GM08714 (cell line): ENCODE results near the gene SCFD2.
"Not testable (repeated sequence)": the region's sequence is repeated elsewhere in the genome, so short reads cannot be mapped to it uniquely, and the experiment has no call there.

ENCODE experiments used
- H3K4me3 ChIP-seq: fragments of 200-500 bp; sonication (Bioruptor generic); 2 replicates; pipeline ENCODE4 v1.5.1; 2014; ENCODE audit warnings: mild to moderate bottlenecking, low read length, inconsistent platforms
- ZNF274 ChIP-seq: IDR thresholded peaks from 2 replicates; pipeline ENCODE4 v1.6.1; 2012; ENCODE audit warnings: mild to moderate bottlenecking, low read depth, low read length

The SCFD2 gene

DNA sequence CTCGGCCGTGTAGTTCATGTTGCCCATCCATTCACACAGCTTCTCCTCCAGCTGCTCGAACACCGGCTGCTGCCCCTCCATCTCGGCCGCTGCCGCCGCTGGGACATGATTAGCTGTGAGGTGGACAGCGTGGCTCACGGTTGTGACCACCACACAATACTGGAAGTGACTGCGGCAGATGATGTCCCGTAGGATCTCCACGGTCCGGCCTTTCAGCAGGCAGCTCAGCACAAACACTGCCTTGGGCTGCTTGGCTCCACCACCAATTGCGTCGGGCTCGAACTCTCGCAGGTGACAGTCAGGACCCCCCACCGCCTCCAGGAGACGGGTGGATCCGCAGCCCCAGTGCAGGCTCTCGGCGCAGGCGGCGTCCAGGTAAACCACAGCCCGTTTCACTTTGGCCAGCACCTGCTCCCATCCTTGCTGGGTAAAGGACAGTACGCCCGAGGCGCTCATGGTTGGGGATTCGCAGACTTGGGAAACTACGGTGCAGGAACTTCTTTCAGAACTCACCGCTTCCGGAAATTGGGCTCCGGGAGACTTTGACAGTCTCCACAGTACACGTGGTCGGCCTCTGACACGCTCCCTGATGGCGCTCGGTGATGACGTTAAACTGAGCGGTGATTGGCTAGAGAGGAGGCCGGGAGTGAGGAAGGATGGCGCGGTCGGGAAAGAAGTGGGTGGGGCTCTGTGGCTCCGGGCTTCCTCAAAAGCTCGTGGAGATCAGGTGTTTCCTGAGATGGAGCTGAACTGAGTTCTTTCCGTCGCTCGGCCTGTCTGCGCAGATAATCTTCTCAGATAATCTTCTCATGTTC, at the start of gene SCFD2:
Gene SCFD2 (minus strand): TSS at position 576 of the 815 bp plus-strand sequence.
- H3K4me3 ChIP-seq: peak within 1 kb of the TSS; percentile 74
- no peak for TF ChIP-seq ZNF274

DNA sequence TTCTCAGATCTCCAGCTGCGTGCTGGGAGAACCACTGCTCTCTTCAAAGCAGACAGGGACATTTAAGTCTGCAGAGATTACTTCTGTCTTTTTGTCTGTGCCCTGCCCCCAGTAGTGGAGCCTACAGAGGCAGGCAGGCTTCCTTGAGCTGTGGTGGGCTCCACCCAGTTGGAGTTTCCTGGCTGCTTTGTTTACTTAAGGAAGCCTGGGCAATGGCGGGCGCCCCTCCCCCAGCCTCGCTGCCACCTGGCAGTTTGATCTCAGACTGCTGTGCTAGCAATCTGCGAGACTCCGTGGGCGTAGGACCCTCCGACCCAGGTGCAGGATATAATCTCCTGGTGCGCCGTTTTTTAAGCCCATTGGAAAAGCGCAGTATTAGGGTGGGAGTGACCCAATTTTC, 43.6 kb upstream of the SCFD2 start:
- not testable (repeated sequence) for H3K4me3 ChIP-seq

DNA sequence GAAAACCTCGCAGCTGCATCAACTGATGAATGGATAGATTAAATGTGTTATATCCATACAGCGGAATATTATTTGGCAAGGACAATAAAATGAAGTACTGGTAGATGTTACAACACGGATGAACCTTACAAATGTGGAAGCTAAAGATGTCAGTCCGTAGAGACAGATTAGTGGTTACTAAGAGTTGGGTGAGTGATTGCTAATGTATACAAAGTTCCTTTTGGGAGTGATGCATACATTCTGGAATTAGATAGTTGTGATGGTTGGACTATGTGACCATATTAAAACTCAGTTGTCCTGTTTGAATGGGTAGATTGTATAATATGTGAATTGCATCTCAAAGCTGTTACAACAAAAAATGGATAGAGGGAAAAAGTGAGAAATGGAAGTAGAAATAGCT, 14.4 kb upstream of the SCFD2 start:
- no peak overlapping the region; the same call in 1 of the 2 replicates for H3K4me3 ChIP-seq
- TF ChIP-seq ZNF274: no peak

DNA sequence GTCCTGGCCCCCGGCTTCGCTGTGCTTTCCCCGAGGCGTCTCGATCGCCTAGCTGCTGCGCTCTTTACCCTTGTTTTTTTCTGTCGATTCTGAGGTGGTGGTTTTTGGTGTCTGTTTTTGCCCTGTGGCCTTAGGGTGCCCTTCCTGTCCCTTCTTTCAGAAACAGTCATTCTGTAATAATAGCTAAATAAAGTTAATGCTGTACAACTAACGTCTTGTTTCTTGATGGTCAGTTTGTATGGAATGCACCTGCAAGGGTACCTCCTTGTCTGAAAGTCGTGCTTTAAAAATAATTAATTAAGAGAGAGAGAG, 12.3 kb upstream of the SCFD2 start:
- TF ChIP-seq ZNF274: no peak
- H3K4me3 ChIP-seq: peak overlapping the region; percentile 99

DNA sequence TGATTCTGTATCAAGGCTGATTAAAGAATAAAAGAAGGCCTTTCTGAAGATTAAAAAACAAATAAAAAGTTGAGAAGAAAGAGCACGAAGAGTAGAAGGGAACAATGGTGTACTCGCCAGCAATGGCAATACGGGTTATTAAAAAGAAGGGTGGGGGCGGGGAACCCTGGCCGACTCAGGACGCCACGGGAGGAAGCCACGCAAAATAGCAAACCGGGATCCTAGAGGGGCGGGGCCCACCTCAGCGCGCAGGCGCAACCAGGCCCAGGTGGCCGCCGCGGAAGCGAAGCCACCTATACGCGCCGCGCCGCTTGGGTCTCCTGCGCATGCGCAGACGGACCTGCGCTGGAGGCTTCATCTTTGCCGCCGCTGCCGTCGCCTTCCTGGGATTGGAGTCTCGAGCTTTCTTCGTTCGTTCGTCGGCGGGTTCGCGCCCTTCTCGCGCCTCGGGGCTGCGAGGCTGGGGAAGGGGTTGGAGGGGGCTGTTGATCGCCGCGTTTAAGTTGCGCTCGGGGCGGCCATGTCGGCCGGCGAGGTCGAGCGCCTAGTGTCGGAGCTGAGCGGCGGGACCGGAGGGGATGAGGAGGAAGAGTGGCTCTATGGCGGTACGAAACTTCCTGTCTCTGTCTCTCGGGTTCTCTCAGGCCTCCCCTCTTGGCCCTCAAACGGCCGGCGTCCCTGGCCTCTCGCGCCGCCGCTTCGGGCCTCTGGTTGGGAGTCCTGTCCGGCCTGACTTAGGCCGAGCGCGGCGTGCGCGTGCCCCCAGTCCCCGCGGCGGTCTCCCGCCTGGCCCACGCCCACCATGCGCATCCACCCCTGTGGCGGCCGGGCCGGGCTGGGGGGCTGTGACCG, 11.7 kb upstream of the SCFD2 start, which contains the start of gene FIP1L1:
Gene FIP1L1 (plus strand): TSS at position 323 of the 852 bp plus-strand sequence. CDS start 198 bp downstream, at position 521.
- no peak for TF ChIP-seq ZNF274
- peak within 1 kb of the TSS; percentile 99 for H3K4me3 ChIP-seq

DNA sequence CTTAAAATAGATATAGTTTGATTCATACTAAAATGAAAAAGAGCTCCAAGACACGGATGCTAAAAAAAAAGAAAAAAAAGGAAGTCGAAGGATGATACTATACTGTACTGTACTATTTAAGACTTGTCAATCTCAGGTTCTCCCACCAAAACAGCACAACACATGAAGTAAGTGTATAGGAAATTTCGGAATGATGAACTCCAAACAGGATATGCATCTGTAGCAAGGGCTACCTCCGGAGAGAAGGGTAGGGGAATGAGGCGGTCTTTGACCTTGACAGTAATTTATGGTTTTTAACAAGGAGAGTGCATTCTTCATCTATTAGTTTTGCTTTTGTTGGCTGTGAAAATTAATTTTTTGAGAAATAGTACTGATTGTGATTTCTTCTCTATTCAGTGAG, 11.0 kb upstream of the SCFD2 start:
- TF ChIP-seq ZNF274: no peak
- peak overlapping the region; percentile 99; the same call in 1 of the 2 replicates for H3K4me3 ChIP-seq

DNA sequence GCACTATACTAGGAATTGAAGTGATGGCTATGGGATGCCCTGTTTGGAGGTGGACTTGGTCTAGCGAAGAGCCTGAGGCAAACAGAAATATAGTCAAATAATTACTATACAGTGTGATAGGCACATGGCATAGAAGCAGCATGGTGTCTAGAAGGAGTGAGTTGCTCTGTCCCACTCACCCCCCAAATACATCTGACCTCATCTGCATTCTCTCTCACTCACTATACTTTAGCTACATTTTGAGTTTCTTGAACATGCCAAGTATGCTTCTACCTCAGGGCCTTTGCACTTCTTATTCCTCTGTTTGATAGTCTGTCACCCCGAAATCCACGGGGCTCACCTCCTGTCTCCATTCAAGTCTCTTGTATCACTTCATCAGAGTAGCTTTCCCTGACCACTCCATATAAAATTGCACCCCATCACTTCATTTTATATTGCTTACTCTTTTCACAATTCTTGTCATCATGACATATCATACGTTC, 9.0 kb upstream of the SCFD2 start:
- no peak for TF ChIP-seq ZNF274
- no peak overlapping the region for H3K4me3 ChIP-seq

DNA sequence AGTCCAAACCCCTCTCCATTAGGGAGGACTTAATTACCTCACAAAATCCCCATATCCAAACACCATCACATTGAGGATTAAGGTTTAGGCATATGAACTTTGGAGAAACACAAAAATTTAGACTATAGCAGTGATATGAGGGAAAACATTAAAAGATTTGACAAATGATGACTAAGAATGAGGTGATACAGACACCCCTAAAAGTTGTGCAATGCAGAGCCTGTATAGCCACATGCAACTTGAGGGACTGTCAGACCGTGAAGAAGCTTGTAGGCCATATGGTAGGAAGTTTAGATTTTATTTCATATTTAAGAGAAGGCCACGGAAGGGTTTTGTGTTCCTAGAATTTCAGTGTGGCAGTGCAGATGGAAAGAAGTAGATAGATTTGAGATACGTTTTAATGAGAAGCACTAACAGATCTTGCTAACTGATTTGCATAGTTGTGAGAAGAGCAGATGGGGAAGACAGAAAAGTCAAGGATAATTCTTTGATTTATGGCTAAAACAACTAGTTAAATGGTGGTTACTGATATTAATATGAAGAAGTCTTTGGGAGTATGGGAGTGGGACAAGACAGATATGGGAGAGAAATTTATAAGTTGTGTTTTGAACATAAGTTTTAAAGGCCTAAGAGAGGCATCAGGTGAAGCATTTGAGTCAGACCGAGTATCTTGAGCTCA, 6.1 kb upstream of the SCFD2 start:
- TF ChIP-seq ZNF274: no peak
- H3K4me3 ChIP-seq: no peak overlapping the region

DNA sequence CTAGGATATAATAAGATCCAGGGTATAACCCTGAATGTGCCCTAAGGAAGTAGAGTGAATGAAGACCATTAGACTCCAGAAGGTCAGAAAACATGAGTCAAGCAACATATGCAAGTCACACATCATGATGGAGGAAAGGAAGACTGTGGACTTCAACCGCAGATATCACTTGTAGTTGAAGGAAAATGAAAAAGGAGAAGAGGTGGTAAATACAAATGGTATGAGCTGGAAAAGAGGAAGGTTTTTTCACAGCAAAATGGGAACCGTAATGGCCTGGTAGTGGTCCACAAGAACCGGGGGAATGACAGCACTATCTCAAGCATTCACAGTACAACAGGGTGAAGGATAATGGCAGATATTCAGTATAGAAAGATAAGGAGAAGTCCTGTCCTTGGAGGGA, 5.2 kb upstream of the SCFD2 start:
- no peak overlapping the region for H3K4me3 ChIP-seq
- TF ChIP-seq ZNF274: no peak

DNA sequence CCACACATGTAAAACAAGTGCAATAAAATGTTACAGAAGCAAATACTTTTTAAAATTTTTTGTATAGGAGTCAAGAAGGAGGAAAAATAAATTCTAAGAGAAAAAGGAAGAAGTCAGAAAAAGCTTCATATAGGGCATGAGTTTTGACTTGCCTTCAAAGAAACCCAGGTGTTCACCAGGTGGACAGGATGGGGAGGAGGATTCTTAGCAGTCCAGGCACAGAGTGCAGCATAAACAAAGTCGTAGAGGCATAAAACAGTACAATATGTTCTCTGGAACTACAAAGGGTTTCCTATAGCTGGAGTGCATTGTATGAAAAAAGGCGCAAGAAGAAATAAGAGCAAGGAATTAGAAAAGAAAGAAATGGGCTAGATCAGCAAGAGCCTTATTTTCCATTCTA, 1.9 kb upstream of the SCFD2 start:
- no peak overlapping the region for H3K4me3 ChIP-seq
- no peak for TF ChIP-seq ZNF274

DNA sequence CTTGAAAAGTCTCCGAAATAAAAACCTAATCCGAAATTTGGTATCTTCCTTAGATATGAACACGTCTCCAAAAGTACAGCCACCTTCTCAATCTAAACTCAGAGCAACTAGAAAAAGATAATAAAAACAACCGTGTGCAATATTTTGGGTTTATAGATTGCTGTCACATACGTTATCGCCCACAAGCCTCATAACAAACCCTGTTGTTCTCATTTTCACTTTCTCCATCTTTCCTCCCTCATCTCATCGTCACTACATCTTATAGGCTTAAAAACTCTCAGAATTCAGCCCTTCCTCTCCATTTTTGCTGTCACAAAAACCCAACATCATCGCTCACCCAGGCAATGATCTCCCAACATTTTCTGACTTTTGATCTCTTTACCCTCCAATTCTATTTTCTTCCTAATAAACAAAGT, 448 bp upstream of the SCFD2 start:
- TF ChIP-seq ZNF274: no peak
- peak overlapping the region; percentile 74 for H3K4me3 ChIP-seq

DNA sequence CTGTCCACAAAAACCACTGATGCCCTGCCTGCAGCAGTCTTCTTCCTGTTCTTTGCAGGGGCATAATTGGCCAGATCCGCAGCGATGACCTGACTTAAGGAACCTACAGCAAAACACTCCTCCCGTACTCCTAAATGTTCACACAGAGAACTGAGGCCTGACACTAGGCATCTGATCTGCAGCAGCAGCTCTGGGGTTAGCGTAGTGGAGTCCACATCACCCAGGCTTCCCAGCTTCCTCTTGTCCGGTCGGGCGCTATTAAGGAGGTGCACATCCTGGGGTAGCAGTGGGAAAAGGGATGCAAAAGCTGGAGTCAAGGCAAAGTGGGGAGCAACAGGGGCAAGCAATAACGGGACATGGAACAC, 758 bp downstream of the SCFD2 start:
- H3K4me3 ChIP-seq: peak overlapping the region; percentile 74
- no peak for TF ChIP-seq ZNF274

DNA sequence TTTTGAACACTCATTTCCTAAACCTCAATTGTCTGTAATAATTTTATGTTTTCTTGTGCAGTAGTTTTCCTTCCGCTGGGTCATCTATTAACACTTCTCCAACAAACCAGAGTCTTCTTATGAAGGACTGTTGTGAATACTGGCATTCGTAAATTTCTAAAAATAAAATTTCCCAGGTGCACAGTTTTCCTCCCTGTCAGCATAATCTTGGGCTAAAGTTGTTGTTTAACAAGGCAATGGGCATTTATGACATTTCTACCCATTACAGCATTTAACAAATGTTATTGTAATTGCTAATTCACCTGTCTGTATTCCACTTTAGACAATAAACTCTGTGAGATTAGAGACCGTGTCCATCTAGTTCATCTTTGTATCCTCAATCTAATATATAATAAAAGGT, 1.2 kb downstream of the SCFD2 start:
- peak overlapping the region; percentile 74 for H3K4me3 ChIP-seq
- TF ChIP-seq ZNF274: no peak

DNA sequence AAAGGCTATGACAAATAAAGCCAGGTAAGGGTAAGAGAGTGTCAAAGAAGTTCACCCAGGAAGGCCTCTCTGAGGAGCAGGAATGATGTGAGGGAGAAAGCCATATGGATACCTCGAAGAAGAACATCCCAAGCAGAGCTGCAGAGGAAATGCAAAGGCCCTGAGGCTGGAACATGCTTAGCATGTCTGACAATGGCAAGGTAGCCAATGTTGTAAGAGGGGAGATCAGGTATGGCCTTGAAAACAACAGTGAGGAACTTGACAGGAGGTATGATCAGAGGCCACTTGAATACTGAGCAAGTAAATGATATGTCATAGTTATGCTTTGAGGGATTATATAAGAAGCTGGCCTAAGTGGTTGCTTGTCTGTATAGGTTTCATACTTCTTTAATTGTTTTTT, 3.8 kb downstream of the SCFD2 start:
- no peak for TF ChIP-seq ZNF274
- H3K4me3 ChIP-seq: peak overlapping the region; percentile 36
